ENCODE data around the gene CDC42EP3.

DNA sequence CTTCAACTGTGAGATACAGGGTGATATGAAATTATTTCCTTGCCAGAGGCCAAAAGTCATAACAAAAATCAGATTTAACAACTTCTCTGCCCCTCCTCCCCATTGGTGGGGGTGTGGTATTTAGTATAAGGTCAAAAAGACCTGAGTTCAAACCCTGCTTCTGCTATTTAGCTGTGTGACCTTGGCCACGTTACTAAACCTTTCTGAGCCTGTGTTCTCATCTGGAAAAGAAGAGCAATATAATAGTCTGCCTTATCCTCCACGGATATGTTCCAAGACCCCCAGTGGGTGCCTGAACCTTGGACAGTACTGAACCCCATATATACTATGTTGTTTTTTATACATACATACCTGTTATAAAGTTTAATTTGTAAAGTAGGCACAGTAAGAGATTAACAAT, 3.7 kb downstream of the CDC42EP3 start:
- no peak for TF ChIP-seq TEAD1 (CRISPR knock-in tag; IDR thresholded peaks at IDR 0.05)
- TF ChIP-seq, protein P1, sequence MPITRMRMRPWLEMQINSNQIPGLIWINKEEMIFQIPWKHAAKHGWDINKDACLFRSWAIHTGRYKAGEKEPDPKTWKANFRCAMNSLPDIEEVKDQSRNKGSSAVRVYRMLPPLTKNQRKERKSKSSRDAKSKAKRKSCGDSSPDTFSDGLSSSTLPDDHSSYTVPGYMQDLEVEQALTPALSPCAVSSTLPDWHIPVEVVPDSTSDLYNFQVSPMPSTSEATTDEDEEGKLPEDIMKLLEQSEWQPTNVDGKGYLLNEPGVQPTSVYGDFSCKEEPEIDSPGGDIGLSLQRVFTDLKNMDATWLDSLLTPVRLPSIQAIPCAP (CRISPR knock-in tag; IDR thresholded peaks at IDR 0.05), result no peak
